ENCODE data around the gene GFOD1. TPM values are rescaled to one million over a fixed set of nuclear protein-coding genes. Genes with fewer than 3 reads are reported as not detected.
A peak's percentile ranks its signal among the peaks of the same experiment; 100 is the strongest.

Gene GFOD1
- total and polyA plus RNA-seq, 8 donors, result 0.76 to 29.4 (median 11.4) TPM

GRCh38 chr6:13360671-13361540, 126.5 kb downstream of the GFOD1 start:
- Histone ChIP-seq H3K27me3 (no peaks in the 10 kb centered on the region), H3K4me1 (peaks cover 0 to 5% (median 2%) of the 10 kb centered on the region in 4 donors), H3K4me3 (no peak overlapping the region), H3K9me3 (no peaks in the 10 kb centered on the region), H3K36me3 (peaks cover 0 to 26% (median 17%) of the 10 kb centered on the region in 4 donors), H3K27ac (no peak overlapping the region)
- 64 to 78% (median 72%) methylated on average over 6 of the region's 6 CpGs for WGBS, 5 donors
- TF ChIP-seq POLR2A (IDR thresholded peaks at IDR 0.05), result no peak
- TF ChIP-seq EP300 (IDR thresholded peaks at IDR 0.05), result no peak
- no peak for TF ChIP-seq CTCF (IDR thresholded peaks at IDR 0.05)
- TF ChIP-seq POLR2AphosphoS5 (IDR thresholded peaks at IDR 0.05), result no peak
- DNase-seq, result no peak
- intact Hi-C loops (cut with DNase I; ENCODE audit: low total_unique reads), result no loop called here

GRCh38 chr6:13359287-13359686, 128.1 kb downstream of the GFOD1 start:
- Histone ChIP-seq H3K36me3 (peaks cover 0 to 14% (median 6%) of the 10 kb centered on the region in 4 donors), H3K27me3 (no peaks in the 10 kb centered on the region), H3K27ac (peak overlapping the region in 1 of 5 donors; percentile 21), H3K9me3 (no peaks in the 10 kb centered on the region), H3K4me3 (no peak overlapping the region), H3K4me1 (peaks cover 11 to 21% (median 17%) of the 10 kb centered on the region in 4 donors)
- no peak for DNase-seq
- intact Hi-C loops (cut with DNase I; ENCODE audit: low total_unique reads), result no loop called here
- WGBS, 5 donors, result 75 to 91% (median 88%) methylated on average over 6 of the region's 6 CpGs
- no peak for TF ChIP-seq POLR2AphosphoS5 (IDR thresholded peaks at IDR 0.05)
- no peak for TF ChIP-seq EP300 (IDR thresholded peaks at IDR 0.05)
- no peak for TF ChIP-seq CTCF (IDR thresholded peaks at IDR 0.05)
- TF ChIP-seq POLR2A (IDR thresholded peaks at IDR 0.05), result no peak

GRCh38 chr6:13358511-13358910, 128.9 kb downstream of the GFOD1 start:
- TF ChIP-seq CTCF (IDR thresholded peaks at IDR 0.05) (no peak), EP300 (IDR thresholded peaks at IDR 0.05) (no peak), POLR2A (IDR thresholded peaks at IDR 0.05) (no peak), POLR2AphosphoS5 (IDR thresholded peaks at IDR 0.05) (no peak)
- 86 to 91% (median 90%) methylated on average over 2 of the region's 2 CpGs for WGBS, 5 donors

GRCh38 chr6:13357551-13358075, 129.8 kb downstream of the GFOD1 start:
- no peak for TF ChIP-seq CTCF (IDR thresholded peaks at IDR 0.05)
- no peak for TF ChIP-seq EP300 (IDR thresholded peaks at IDR 0.05)
- TF ChIP-seq POLR2AphosphoS5 (IDR thresholded peaks at IDR 0.05), result no peak
- TF ChIP-seq POLR2A (IDR thresholded peaks at IDR 0.05), result no peak

More at GRCh38 chr6:13358511-13358910, 128.9 kb downstream of the GFOD1 start:
- intact Hi-C loops (cut with DNase I; ENCODE audit: low total_unique reads), result no loop called here
- H3K9me3 ChIP-seq, result no peaks in the 10 kb centered on the region
- peak overlapping the region in 1 of 5 donors; percentile 21 for H3K27ac ChIP-seq
- peaks cover 0 to 7% (median 2%) of the 10 kb centered on the region in 4 donors for H3K36me3 ChIP-seq
- H3K4me1 ChIP-seq, result peaks cover 13 to 27% (median 21%) of the 10 kb centered on the region in 4 donors
- no peak overlapping the region for H3K4me3 ChIP-seq
- H3K27me3 ChIP-seq, result no peaks in the 10 kb centered on the region
- no peak for DNase-seq

More at GRCh38 chr6:13357551-13358075, 129.8 kb downstream of the GFOD1 start:
- 71 to 83% (median 76%) methylated on average over 14 of the region's 14 CpGs for WGBS, 5 donors
- Histone ChIP-seq H3K4me1 (peaks cover 13 to 27% (median 21%) of the 10 kb centered on the region in 4 donors), H3K36me3 (peaks cover 0 to 4% (median 1%) of the 10 kb centered on the region in 4 donors), H3K27me3 (no peaks in the 10 kb centered on the region), H3K4me3 (no peak overlapping the region), H3K9me3 (no peaks in the 10 kb centered on the region), H3K27ac (no peak overlapping the region)
- intact Hi-C loops (cut with DNase I; ENCODE audit: low total_unique reads), result no loop called here
- peak in 1 of 2 donors; percentile 44 for DNase-seq

Measured in stomach (tissue), 9 donors.